OCI-LY3 (cell line): ENCODE data around the gene COBL.

Source experiments
- H2AFZ ChIP-seq: fragments of 200-600, 300-600 bp; shearing (Covaris generic); 2 replicates; pipeline ENCODE4 v1.6.0; 2014; ENCODE audit warnings: antibody characterized with exemption, low read depth, low read length
- H3K27ac ChIP-seq: fragments of 200-600, 300-600 bp; sonication (generic); 2 replicates; pipeline ENCODE4 v1.5.1; 2014; ENCODE audit warnings: mild to moderate bottlenecking, low read length, moderate library complexity, mixed read lengths
- H3K27me3 ChIP-seq: fragments of 200-600, 300-600 bp; sonication (generic); 2 replicates; pipeline ENCODE4 v1.6.1; 2014; ENCODE audit warnings: low read depth, low read length, mixed read lengths
- H3K36me3 ChIP-seq: fragments of 200-600, 300-600 bp; sonication (generic); replicated peaks from 2 replicates; pipeline ENCODE3; 2014; ENCODE audit warnings: low read depth, low read length, mixed read lengths
- H3K4me1 ChIP-seq: fragments of 300-600, 200-600 bp; sonication (generic); 2 replicates; pipeline ENCODE4 v1.6.1; 2014; ENCODE audit warnings: low read length, mixed read lengths
- H3K4me2 ChIP-seq: fragments of 200-600, 300-600 bp; sonication (generic); 2 replicates; pipeline ENCODE4 v1.6.1; 2014; ENCODE audit warnings: low read length, mixed read lengths
- H3K4me3 ChIP-seq: fragments of 300-600, 200-600 bp; sonication (generic); 2 replicates; pipeline ENCODE4 v1.5.1; 2014; ENCODE audit warnings: antibody characterized with exemption, mild to moderate bottlenecking, low read length, moderate library complexity
- H3K79me2 ChIP-seq: fragments of 300-600, 200-600 bp; shearing (Covaris generic); 2 replicates; pipeline ENCODE4 v1.6.1; 2014; ENCODE audit warnings: mild to moderate bottlenecking, low read length, mixed read lengths
- H3K9ac ChIP-seq: fragments of 300-600, 200-600 bp; shearing (Covaris generic); 2 replicates; pipeline ENCODE4 v1.6.0; 2014; ENCODE audit warnings: mild to moderate bottlenecking, low read length, moderate library complexity
- H3K9me3 ChIP-seq: fragments of 200-600, 300-600 bp; shearing (Covaris generic); 2 replicates; pipeline ENCODE4 v1.6.1; 2014; ENCODE audit warnings: low read length, mixed read lengths; ENCODE audit not compliant: insufficient read depth
- H4K20me1 ChIP-seq: fragments of 200-600, 300-600 bp; sonication (generic); 2 replicates; pipeline ENCODE4 v1.6.1; 2016; ENCODE audit warnings: low read length, mixed read lengths; ENCODE audit not compliant: insufficient read depth
- CTCF ChIP-seq: fragments of 200-600, 300-600 bp; sonication (generic); IDR thresholded peaks from 2 replicates; pipeline ENCODE4 v1.5.1; 2014; ENCODE audit warnings: antibody characterized with exemption, low read length, low read depth
- EZH2phosphoT487 ChIP-seq: fragments of 200-600 bp; shearing (Covaris generic); IDR thresholded peaks from 2 replicates; pipeline ENCODE4 v1.6.1; 2018; ENCODE audit warnings: antibody characterized with exemption, mixed run types, low read depth

The COBL gene

GRCh38 chr7:51067757-51068156, 248.9 kb downstream of the COBL start:
- no peak for TF ChIP-seq EZH2phosphoT487
- TF ChIP-seq CTCF, result peak; percentile 65
- Histone ChIP-seq H3K4me3 (no peak overlapping the region), H3K4me2 (no peak overlapping the region), H2AFZ (no peak overlapping the region), H3K9me3 (no peaks in the 10 kb centered on the region), H3K4me1 (no peaks in the 10 kb centered on the region), H3K9ac (no peak overlapping the region), H3K27ac (no peak overlapping the region), H3K27me3 (no peaks in the 10 kb centered on the region), H3K79me2 (no peaks in the 10 kb centered on the region), H3K36me3 (no peaks in the 10 kb centered on the region), H4K20me1 (no peaks in the 10 kb centered on the region)

GRCh38 chr7:51067258-51067657, 249.4 kb downstream of the COBL start:
- H3K27me3 ChIP-seq, result no peaks in the 10 kb centered on the region
- no peaks in the 10 kb centered on the region for H4K20me1 ChIP-seq
- H3K4me2 ChIP-seq, result no peak overlapping the region
- no peak overlapping the region for H3K9ac ChIP-seq
- TF ChIP-seq CTCF (no peak), EZH2phosphoT487 (no peak)
- no peaks in the 10 kb centered on the region for H3K79me2 ChIP-seq
- H3K9me3 ChIP-seq, result no peaks in the 10 kb centered on the region
- no peak overlapping the region for H2AFZ ChIP-seq
- no peaks in the 10 kb centered on the region for H3K36me3 ChIP-seq
- no peak overlapping the region for H3K4me3 ChIP-seq
- H3K27ac ChIP-seq, result no peak overlapping the region
- no peaks in the 10 kb centered on the region for H3K4me1 ChIP-seq

- TF ChIP-seq EZH2phosphoT487 (no peak), CTCF (no peak)
- no peaks in the 10 kb centered on the region for H3K36me3 ChIP-seq
- H2AFZ ChIP-seq, result no peak overlapping the region
- no peak overlapping the region for H3K4me3 ChIP-seq
- no peaks in the 10 kb centered on the region for H3K4me1 ChIP-seq
- H3K27me3 ChIP-seq, result peaks cover 2% of the 10 kb centered on the region; the same call in 1 of the 2 replicates
- H3K9ac ChIP-seq, result no peak overlapping the region
- H3K9me3 ChIP-seq, result no peaks in the 10 kb centered on the region
- H3K27ac ChIP-seq, result no peak overlapping the region
- H3K79me2 ChIP-seq, result no peaks in the 10 kb centered on the region
- H4K20me1 ChIP-seq, result no peaks in the 10 kb centered on the region
- no peak overlapping the region for H3K4me2 ChIP-seq
Observed at GRCh38 chr7:51066405-51066882, 250.2 kb downstream of the COBL start.

GRCh38 chr7:51065766-51066165, 250.8 kb downstream of the COBL start:
- Histone ChIP-seq H3K9me3 (no peaks in the 10 kb centered on the region), H3K27ac (no peak overlapping the region), H4K20me1 (no peaks in the 10 kb centered on the region), H3K4me3 (no peak overlapping the region), H3K9ac (no peak overlapping the region), H3K79me2 (no peaks in the 10 kb centered on the region), H3K27me3 (peaks cover 2% of the 10 kb centered on the region; the same call in 1 of the 2 replicates), H2AFZ (no peak overlapping the region), H3K36me3 (no peaks in the 10 kb centered on the region), H3K4me2 (no peak overlapping the region), H3K4me1 (no peaks in the 10 kb centered on the region)
- TF ChIP-seq CTCF (no peak), EZH2phosphoT487 (no peak)
